Measurements from ENCODE around the gene PRRC2B.
"Not testable (repeated sequence)": the region's sequence is repeated elsewhere in the genome, so short reads cannot be mapped to it uniquely, and the experiment has no call there.

The PRRC2B gene

DNA sequence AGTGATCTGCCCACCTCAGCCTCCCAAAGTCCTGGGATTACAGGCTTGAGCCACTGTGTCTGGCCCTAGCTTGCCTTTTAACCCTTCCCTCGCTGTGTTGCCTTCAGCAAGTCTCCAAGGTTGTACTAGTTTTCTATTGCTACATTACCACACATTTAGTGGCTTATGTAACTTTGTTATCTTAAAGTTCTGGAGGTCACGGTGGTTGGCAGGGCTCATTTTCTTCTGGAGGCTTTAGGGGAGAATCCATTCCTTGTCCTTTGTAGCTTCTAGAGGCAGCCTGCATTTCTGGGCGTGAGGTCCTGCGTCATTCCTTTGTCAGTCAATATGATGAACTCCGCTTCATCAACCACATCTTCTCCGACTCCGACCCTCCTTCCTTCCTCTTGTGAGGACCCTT, 2.9 kb upstream of the PRRC2B start:
- DNase-seq, result no peak

DNA sequence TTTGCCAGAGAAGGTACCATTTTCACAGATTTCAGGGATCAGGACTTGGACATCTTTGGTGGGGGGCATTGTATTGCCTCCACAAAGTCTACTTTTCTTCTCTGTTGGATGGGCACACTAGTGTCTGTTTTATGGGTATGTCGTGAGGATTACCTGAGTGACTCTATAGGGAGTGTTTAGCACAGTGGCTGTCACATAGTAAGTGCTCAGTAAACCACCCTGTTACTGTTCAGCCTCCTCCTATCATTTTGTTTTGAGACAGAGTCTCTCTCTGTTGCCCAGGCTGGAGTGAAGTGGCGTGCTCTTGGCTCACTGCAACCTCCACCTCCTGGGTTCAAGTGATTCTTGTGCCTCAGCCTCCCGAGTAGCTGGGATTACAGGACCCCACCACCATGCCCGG, 2.4 kb upstream of the PRRC2B start:
- no peak for DNase-seq

DNA sequence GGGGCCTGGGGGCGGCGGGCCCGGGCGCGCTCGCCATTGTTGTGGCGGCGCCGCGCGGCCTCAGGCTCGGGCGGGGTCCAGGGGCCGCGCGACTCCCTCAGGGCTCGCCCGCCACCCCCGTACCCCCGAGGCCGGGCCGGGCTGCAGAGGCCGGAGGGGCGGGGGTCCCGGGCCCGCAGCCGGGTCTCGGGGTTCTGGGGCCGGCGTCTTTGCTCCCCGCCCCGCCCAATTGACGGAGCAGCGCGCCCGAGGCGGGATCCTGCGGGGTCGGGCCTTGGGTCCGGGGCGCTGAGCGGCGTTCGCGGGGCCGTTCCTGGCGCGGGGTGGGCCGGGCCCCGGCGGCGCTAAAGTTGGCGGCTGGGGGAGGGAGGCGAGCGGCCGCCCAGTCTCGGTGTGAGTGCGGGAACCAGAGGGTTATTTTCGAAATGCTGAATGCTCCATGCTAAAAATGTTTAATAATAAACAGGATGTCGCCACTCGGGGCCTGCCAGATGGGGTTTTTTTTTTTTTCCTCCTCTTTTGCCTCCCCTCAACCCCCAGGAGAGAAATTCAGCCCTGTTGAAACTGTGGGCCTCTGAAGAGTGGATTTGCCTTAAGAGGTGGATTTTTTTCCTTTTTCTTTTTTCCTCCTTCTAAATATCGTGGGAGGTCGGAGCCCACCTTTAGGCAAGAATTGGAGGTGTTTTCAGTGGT, 724 bp downstream of the PRRC2B start:
- DNase-seq, result no peak

DNA sequence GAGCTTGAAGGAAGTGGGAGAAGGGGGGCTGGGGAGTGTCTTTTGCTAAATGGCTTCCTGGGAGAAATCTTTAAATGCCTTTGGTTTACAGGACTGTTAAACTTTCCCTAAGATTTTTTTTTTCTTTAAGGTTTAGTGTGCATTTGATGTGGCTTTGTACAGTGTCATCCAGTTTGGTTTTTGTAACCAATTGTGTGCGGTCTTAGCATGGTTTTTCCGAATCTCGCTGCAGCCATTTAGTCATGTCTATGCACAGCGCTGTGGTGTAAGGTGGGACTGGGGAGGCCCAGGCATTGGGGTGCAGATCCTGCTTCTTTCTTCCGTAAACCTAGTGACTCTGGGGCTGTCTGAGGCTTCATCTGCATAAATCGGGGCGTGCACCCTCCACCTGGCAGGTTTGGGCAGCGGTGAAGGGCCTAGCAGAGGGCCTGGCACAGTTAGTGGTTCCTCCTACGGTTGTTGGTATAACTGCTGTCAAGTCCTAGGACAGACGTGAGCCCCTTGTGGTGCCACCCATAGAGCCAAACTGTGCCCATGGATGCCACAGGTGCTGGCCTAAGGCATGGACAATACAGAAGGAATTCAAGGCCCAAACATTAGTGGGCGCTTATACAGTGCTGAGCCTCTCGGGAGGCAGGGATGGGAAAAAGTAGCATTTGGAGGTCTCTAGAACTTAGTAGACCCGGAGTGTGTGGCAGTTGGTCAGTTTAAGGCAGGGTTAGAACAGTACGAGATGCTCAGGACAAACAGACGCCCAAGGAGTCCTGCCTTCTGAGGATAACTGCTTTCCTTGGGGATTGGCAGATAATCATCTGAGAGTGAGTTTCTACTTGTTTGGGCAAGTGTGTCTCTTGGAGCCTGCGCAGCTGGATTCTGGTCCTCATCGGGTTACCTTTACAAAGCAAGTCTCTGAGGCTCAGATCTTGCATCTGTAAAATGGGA, 1.5 kb downstream of the PRRC2B start:
- DNase-seq, result no peak

DNA sequence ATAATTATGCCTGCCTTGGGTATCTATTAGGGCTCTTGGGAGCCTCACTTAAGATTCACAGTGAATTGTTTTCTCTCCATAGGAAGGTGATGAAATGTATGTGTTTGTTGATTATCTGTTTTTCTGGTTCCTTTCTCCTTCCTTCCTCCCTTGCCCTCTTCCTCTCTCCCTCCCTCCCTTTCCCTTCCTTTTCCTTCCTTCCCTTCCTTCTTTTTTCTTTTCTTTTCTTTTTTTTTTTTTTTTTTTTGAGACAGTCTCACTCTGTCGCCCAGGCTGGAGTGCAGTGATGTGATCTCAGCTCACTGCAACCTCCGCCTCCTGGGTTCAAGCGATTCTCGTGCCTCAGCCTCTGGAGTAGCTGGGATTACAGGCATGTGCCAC, 2.2 kb downstream of the PRRC2B start:
- not testable (repeated sequence) for DNase-seq

DNA sequence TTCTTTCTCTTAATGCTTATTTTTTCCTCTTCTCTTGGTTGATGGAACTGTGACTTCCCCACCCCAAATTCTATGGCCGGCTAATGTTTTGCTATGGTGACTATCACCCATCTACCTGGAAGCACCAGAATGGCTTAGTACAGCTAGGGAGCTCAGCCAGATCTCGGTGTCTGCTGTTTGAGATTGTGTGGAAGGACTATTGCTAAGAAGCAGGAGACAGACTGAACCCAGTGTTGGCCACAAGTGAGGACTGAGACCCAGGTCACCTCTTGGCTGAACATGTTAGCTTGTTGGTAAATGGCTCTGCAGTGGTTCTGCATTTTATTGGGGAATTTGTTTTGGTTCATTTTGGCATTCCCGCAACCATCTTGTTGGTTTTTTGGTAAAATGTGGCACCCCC, 2.7 kb downstream of the PRRC2B start:
- no peak for DNase-seq

DNA sequence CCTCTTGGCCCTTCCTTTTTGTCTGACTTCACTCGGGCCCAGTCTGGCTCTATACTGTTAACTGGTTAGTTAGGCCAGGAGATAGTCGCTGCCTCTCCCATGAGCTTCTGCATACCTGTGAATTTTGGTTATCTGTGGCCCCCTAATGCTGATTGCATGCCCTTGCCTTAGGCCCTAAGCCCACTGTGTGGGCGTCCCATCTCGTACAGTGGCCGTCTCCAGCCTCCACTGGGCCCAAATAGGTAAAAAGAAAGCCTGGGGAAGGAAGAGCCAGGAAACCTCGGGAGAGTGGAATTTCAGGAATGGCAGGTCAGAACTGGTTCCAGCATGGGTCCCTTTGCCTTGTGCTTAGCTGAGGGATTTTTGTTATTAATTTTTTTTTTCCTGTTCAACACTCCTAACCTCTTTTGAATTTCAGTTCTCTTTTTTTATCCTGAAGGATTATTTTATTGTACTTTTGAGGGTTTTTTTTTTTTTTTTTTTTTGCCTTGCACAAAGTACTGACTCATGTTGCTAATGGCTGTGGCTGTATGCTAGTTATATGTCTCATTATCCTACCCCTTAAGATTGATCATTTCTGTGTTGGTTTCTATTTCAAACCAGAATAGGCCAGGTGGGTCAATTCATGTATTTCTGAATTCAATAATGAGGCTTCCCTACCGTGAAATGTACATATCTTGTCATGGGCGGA, 3.4 kb downstream of the PRRC2B start:
- DNase-seq, result no peak

DNA sequence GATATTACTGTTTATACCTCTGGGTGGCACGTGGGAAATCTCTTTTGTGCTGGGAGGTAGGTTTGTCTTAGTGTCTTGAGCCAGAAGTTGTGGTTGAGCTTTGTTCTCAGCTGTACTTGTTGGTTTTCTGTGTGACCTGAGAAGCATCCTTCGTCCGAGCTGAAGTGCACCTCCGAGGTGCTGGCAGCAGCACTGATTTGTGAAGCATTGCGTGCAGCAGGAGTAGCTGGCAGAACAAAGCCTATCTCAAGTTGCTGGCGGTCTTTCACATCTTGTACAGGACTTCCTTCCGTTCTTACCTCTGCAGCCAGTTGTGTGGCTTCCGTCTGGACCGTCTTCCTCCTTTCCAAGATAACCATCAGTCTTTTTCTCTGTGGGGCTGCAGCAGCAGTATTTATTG, 4.3 kb downstream of the PRRC2B start:
- no peak for DNase-seq

DNA sequence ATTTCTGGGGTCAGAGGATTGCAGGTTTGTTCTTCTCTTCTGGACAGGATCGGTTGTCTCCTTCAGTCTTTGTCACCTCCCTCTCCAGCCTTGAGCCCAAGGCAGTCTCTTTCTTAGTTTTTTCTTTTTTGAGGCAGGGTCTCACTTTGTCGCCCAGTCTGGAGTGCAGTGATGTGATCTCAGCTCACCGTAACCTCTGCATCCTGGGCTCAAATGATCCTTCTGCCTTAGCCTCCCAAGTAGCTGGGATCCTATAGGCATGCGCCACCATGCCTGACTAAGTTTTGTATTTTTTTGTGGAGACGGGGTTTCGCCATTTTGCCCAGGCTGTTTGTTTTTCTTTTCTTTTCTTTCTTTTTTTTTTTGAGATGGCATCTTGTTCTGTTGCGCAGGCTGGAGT, 6.1 kb downstream of the PRRC2B start:
- no peak for DNase-seq

DNA sequence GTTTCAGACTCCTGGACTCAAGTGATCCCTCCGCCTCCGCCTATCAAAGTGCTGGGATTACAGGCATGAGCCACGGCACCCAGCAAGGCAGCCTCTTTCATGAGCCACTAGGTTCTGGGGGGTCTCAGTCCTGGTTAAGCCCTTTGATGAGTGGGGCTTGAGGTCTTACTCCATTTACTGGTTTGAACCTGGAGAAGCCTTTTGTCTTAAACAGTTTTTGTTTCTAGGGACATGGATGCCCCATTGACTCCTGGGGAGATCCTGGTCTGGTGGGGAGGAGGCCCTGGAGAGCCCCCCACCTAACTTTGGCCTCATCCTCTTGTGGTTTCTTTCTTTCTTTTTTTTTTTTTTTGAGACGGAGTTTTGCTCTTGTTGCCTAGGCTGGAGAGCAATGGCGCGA, 6.7 kb downstream of the PRRC2B start:
- no peak for DNase-seq

DNA sequence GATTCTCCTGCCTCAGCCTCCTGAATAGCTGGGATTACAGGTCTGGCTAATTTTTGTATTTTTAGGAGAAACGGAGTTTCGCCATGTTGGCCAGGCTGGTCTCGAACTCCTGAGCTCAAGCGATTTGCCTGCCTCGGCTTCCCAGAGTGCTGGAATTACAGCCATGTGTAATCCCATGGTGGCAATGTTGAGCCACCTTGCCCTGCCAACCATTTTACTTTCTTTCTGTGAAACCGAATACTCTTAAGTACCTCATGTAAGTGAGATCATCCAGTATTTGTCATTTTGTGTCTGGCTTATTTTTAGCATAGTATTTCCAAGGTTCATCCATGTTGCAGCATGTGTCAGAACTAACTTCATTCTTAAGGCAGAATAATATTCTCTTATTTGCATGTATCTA, 8.2 kb downstream of the PRRC2B start:
- DNase-seq, result no peak

DNA sequence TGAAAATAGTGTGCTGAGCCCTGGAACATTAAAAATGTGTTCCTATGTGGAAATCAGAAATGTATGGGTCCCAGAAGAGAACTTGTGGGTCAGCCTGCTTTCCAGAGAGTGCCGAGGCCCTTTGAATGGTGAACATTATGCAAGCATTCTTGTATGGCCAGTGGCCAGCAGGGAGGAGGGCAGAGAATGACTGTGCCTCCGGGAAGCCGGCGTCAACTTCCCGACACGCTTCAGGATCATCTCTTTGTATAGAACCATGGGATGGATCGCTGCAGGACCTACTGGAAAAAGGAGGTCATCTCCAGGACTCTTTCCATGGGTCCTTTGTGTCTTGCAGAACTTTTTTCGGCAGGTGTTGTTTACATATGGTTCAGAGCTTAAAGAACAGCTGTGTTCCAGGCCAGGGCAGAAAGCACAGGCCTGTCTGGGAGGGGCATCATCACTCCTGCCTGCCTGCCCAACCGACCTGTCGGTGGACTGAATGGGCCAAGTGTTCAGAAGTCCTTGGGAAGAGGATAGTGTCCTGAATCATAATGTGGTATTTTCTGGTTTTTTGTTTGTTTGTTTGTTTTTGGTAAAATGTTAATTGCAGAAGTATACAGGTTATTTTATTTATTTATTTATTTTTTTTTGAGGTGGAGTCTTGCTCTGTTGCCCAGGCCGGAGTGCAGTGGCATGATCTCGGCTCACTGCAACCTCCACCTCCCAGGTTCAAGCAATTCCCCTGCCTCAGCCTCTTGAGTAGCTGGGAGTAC, 9.0 kb downstream of the PRRC2B start:
- no peak for DNase-seq

DNA sequence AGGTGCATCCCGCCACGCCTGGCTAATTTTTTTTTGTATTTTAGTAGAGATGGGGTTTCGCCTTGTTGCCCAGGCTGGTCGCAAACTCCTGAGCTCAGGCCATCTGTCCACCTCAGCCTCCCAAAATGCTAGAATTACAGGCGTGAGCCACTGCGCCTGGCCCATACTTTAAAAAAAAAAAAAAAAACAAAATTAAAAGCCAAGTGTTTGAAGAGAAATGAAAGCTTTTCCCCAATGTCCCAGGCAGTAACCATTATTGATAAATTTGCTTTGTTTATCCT, 9.5 kb downstream of the PRRC2B start:
- no peak for DNase-seq

DNA sequence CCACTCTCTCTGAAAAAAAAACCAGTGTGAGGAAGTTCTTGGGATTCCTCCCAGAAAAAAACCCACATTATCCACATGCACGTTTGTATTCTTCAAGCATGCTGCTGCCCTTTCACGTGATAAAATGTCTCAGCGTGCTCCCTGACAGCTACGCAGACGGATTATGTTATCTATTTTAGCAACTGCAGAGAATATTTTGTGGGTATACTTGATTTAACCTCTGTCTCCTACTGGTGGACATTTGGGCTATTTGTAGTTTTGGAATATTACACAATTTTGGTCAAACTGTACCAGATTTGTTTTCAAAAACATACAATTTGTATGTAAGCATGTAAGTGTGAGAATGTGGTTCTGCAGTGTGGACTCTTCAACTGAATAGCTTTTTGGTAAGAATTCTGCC, 10.7 kb downstream of the PRRC2B start:
- DNase-seq, result no peak

DNA sequence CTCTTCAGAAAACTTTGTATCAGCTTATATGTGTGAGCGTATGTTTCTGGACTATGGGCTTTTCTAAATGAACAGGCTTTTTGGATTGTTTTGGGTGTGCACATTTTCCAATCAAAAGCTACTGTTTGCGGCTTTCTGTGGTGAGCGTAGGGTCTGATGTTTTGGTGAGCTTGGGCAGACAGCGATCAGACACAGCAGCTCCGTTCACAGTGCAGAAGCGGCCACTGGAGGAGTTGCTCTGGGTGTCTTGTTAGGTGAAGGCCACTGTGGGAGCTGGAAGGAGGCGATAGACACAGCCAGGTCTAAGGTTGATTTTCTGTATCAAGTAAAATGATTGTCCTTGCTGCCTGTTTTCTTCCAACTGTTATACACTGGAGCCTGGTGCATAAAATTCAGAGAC, 11.1 kb downstream of the PRRC2B start:
- no peak for DNase-seq

DNA sequence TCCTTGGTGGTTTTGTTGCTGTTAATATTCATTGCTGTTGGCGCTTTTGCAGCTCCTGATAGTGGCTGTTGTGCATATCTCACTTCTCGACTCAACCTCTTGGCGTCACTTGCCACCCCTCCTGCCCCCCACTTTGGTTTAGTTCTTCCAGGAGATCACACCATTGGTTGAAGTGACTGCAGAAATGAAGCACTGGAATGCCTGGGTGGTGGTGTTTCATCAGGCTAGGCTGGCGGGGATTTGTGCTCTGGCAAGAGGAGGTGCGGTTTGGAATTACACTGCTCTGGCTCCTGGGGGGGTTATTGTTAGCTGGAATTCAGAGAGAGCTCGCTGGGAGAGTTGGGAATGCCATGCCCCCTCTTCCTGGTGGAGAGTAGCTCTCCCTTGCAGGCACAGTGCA, 11.5 kb downstream of the PRRC2B start:
- DNase-seq, result no peak

DNA sequence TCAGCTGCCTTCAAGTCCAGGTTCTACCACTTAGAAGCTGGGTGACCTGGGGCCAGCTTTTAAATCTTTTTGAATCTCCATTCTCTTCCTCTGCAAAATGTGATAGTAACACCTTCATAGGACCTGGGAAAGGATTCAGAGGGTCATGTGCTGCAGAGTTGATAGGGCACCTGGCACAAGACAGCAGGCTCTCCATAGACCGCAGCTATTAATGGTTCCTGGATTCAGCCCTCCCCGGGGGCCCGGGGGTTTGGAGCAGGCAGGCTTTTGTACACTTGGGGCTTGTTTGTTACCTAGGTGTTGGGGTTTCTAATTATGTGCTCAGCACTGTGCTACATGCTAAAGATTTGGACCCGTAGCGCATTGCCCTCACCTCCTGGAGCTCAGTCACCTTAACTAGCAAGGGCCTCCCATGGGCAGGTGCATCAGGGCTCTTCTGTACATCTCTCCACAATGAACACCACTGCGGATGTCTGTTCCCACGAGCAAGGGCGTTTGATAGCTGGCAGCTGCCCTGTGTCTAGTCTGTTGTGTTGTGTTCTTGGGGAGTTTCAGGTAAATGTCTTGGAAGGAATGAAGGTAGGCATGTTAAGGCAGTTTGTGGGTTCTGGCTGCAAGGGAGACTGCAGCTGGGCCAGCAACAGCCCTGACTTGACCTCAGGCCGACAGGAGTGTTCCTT, 12.1 kb downstream of the PRRC2B start:
- DNase-seq, result no peak

DNA sequence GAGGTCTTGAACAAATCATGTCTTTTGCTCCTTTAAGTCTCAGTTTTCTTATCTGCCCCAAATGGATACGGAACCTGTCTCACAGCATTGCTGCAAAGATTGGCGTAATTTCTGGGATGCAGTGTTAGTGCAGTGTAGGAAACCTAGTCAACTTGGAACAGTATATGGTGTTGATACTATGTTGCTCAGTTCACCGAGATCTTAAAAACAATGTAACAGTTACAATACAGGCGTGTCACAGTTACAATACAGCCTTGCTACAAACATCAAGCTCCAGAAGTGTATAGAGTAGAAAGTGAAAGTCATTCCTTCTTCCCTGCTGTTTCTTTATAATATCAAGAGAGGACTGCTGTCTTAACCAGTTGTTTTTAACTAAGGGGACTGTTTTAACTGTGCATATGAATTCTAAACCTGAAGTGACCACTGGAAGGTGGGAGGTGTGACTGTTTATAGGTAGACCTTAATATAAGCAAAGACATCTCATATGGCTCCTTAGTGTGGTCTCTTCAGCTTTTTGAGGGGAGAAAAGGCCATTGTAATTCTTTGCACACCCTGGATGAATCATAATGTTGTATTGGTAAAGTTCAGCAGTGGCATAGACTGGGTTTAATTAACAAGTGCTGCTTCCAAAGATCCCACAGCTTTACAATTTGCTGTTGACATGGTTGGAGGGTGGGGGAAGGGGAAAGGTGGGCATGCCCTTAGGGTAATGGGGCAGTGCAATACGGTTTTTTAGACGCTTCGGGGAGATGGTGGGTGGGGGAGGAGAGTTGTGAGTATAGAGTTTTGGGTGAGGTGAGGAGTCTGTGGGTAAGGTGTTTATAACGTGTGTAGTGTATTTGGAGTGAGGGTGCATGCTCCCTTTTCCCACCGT, 12.9 kb downstream of the PRRC2B start:
- no peak for DNase-seq

DNA sequence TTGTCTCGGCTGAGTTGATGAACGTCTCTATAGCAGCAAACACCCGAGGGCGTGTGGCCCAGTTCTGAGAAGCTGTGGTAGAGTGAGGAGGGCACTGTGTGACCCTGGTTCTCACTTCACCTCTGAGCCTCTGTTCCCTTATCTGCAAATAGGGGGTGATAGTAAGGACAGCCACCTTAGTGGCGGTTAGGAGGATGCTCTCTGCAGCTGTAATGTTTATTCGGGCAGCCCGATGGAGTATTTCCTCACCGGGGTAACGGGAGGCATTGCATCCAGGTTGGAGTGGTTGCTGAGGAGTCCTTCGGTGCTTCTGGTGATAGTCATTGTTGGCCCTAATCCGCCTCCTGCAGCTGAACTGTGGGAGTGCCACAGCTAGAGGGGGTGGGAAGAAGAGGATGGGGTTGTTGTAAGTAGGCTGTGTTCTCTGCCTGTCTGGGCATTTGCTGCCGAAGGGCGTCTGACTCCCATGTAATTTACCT, 13.9 kb downstream of the PRRC2B start:
- DNase-seq, result no peak

DNA sequence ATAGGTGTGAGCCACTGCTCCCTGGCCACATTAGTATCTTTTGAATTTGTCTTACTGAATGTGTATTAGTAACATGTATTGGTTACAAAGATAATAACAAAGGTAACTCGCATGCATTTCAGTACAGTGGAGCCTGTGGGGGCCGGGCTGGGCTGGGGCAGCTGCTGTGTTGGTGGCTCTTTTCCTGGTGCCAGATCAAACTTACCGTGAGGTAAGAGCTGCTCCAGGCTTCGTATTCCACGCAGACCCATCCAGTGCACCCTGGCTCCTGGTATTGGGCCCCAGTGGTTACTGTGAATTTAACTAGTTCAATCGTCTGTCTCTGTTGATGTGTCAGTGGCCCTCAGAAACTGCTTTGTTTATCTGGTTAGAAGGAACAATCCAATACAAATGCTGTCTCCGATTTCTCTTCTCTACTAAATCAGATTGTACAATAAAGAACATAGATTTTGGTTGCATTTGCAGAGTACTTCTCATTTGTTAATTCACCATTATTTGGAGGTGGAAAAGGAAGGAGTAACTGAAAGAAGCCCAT, 15.6 kb downstream of the PRRC2B start:
- DNase-seq, result no peak

DNA sequence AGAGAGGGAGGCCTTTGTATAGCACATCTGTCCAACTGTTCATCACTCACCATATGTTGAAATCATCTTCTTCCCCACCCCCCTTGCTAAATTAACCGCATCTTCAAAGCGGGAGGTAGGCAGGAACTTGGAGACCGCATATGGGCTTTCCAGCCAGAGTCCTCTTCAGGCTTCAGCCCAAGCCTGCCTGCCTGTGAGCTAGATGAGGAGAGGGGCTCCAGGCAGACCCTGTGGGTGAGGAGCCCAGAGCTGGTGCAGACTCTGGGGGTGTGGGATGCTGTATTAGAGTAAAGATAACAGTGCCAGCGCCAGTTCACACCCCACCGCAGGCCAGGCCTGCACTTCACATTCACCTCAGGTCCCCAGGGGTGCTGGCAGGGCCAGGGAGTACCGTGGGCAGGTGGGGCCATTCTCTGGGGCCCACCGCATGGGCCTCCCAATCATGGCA, 16.2 kb downstream of the PRRC2B start:
- peak; percentile 80 for DNase-seq
